Measurements from ENCODE around the gene NARF.

NARF gene

GRCh38 chr17:82479602-82480001 is 21.1 kb downstream of the NARF start:
- no peaks in the 10 kb centered on the region for H3K9me3 ChIP-seq (ENCODE audit: insufficient read depth, low read depth, low read length)
- WGBS, result 92% methylated on average over 5 of the region's 5 CpGs
- H3K36me3 ChIP-seq (ENCODE audit: insufficient read depth, low read length), result peaks cover 78% of the 10 kb centered on the region
- no peak overlapping the region for H3K9ac ChIP-seq (ENCODE audit: low read depth, low read length)
- H3K27me3 ChIP-seq (ENCODE audit: insufficient read depth, low read length), result no peaks in the 10 kb centered on the region
- H3K4me1 ChIP-seq (ENCODE audit: insufficient read depth, low read length), result no peaks in the 10 kb centered on the region
- no peak overlapping the region for H3K27ac ChIP-seq (ENCODE audit: low read depth, low read length)
- H3K4me3 ChIP-seq (ENCODE audit: low read length), result no peak overlapping the region

- Histone ChIP-seq H3K9ac (ENCODE audit: low read depth, low read length) (no peak overlapping the region), H3K36me3 (ENCODE audit: insufficient read depth, low read length) (peaks cover 78% of the 10 kb centered on the region), H3K4me1 (ENCODE audit: insufficient read depth, low read length) (no peaks in the 10 kb centered on the region), H3K27ac (ENCODE audit: low read depth, low read length) (no peak overlapping the region), H3K27me3 (ENCODE audit: insufficient read depth, low read length) (no peaks in the 10 kb centered on the region), H3K4me3 (ENCODE audit: low read length) (no peak overlapping the region), H3K9me3 (ENCODE audit: insufficient read depth, low read depth, low read length) (no peaks in the 10 kb centered on the region)
- WGBS, result 95% methylated on average over 9 of the region's 9 CpGs
These were observed 21.8 kb downstream of the NARF start for GRCh38 chr17:82480318-82480717.

DNA sequence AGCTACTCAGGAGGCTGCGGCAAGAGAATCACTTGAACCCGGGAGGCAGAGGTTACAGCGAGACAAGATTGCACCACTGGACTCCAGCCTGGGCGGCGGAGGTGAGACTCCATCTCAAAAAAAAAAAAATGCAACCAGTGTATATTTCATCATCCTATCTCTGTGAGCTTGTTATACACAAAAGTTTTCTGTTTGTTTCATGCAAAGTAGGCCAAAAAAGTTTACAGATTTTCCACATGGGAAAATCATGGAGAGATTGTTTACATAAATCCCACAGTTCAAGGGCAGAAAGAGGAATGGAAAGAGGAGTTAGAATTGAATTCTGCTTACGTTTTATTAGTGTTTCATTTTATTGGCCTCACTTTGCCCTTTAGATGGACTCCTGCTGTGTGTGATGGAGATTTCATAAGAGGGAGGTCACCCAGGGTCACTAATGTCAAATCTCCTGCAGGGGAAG is 24.7 kb downstream of the NARF start:
- no peak overlapping the region for H3K4me3 ChIP-seq (ENCODE audit: low read length)
- H3K4me1 ChIP-seq (ENCODE audit: insufficient read depth, low read length), result no peaks in the 10 kb centered on the region
- no peaks in the 10 kb centered on the region for H3K9me3 ChIP-seq (ENCODE audit: insufficient read depth, low read depth, low read length)
- no peaks in the 10 kb centered on the region for H3K27me3 ChIP-seq (ENCODE audit: insufficient read depth, low read length)
- H3K36me3 ChIP-seq (ENCODE audit: insufficient read depth, low read length), result peaks cover 89% of the 10 kb centered on the region
- H3K9ac ChIP-seq (ENCODE audit: low read depth, low read length), result no peak overlapping the region
- WGBS, result 98% methylated on average over 6 of the region's 6 CpGs
- no peak overlapping the region for H3K27ac ChIP-seq (ENCODE audit: low read depth, low read length)

DNA sequence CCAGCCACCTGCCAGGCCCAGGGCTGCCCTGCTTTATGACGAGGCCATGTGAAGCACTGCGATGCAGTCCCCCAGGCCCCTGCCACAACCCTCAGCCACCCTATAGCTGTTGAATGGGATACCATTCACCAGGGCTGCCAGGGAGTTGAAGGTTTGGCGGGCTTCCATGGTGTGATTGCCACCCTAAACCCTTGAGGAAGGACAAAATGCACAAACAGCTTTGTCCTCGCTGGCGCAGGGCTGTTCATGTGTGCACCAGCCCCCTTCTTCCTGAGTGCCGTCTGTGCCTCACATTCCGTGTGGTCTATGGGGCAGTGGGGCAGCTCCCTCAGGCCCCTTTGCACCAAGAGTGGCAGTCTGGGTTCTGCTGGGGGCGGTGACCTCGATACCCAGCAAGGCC is 25.3 kb downstream of the NARF start:
- no peaks in the 10 kb centered on the region for H3K9me3 ChIP-seq (ENCODE audit: insufficient read depth, low read depth, low read length)
- no peak overlapping the region for H3K27ac ChIP-seq (ENCODE audit: low read depth, low read length)
- no peaks in the 10 kb centered on the region for H3K4me1 ChIP-seq (ENCODE audit: insufficient read depth, low read length)
- H3K36me3 ChIP-seq (ENCODE audit: insufficient read depth, low read length), result peaks cover 88% of the 10 kb centered on the region
- no peak overlapping the region for H3K4me3 ChIP-seq (ENCODE audit: low read length)
- WGBS, result 94% methylated on average over 9 of the region's 9 CpGs
- no peak overlapping the region for H3K9ac ChIP-seq (ENCODE audit: low read depth, low read length)
- H3K27me3 ChIP-seq (ENCODE audit: insufficient read depth, low read length), result no peaks in the 10 kb centered on the region

DNA sequence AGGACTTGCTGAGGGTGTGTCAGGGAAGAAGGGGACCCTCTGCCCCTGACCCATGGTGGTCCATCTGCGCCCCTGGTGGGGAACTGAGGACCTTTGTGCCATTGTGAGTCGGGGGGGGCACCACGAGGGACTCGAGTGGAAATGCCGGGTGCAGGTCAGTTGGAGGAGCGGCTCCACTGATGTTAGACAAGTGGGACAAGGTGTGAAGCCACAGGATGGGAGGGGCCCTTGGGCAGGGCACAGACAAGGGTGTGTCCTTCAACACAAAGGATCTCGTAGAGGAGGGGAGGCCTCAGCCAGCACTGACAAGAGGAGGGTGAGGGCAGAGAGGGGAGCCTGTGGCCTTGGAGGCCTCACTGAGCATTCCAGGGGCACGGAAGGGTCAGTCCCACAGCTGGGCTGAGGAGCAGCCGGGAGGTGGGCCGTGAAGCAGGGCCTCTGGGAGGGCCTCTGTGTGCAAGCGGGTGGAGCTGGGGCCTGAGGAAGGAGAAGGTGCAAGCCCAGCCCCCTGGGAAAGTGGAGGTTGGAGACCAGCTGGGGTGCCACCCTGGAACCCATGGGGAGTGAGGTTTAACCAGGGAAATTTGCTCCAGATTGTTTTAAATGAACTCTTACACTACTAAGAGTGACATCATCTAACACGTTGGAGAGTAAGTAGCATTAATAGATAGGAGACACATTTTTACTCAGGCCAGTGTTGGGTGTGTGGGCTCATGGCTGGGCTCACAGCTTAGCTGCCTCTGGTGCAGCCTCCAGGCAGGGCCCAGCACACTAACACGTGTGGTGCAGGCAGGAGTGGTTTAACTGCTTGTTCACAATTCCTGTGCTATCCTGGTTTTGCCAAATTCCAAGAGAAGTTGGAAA is 27.9 kb downstream of the NARF start:
- 90% methylated on average over 13 of the region's 13 CpGs for WGBS
- no peaks in the 10 kb centered on the region for H3K27me3 ChIP-seq (ENCODE audit: insufficient read depth, low read length)
- H3K4me3 ChIP-seq (ENCODE audit: low read length), result no peak overlapping the region
- H3K9ac ChIP-seq (ENCODE audit: low read depth, low read length), result no peak overlapping the region
- H3K27ac ChIP-seq (ENCODE audit: low read depth, low read length), result no peak overlapping the region
- H3K4me1 ChIP-seq (ENCODE audit: insufficient read depth, low read length), result no peaks in the 10 kb centered on the region
- no peaks in the 10 kb centered on the region for H3K9me3 ChIP-seq (ENCODE audit: insufficient read depth, low read depth, low read length)
- H3K36me3 ChIP-seq (ENCODE audit: insufficient read depth, low read length), result peaks cover 69% of the 10 kb centered on the region

- Histone ChIP-seq H3K4me1 (ENCODE audit: insufficient read depth, low read length) (no peaks in the 10 kb centered on the region), H3K9ac (ENCODE audit: low read depth, low read length) (no peak overlapping the region), H3K27me3 (ENCODE audit: insufficient read depth, low read length) (no peaks in the 10 kb centered on the region), H3K27ac (ENCODE audit: low read depth, low read length) (no peak overlapping the region), H3K9me3 (ENCODE audit: insufficient read depth, low read depth, low read length) (no peaks in the 10 kb centered on the region), H3K4me3 (ENCODE audit: low read length) (no peak overlapping the region), H3K36me3 (ENCODE audit: insufficient read depth, low read length) (peaks cover 55% of the 10 kb centered on the region)
- 95% methylated on average over 14 of the region's 14 CpGs for WGBS
These were observed 29.4 kb downstream of the NARF start for GRCh38 chr17:82487910-82488309.

DNA sequence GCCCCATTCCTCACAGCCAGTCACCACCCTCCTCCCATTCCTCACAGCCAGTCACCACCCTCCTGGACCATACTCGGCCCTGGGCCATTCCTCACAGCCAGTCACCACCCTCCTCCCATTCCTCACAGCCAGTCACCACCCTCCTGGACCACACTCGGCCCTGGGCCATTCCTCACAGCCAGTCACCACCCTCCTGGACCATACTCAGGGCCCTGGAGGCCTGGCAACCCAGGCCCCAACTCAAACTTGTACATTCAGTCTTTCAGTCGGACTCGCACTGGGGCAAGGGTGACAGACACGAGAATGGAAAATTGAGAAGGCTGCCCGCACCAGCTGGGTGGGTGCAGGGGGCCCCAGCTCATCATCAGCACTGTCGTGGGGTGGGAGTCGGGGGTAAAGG is 30.6 kb downstream of the NARF start:
- no peaks in the 10 kb centered on the region for H3K27me3 ChIP-seq (ENCODE audit: insufficient read depth, low read length)
- H3K4me1 ChIP-seq (ENCODE audit: insufficient read depth, low read length), result no peaks in the 10 kb centered on the region
- H3K4me3 ChIP-seq (ENCODE audit: low read length), result no peak overlapping the region
- H3K27ac ChIP-seq (ENCODE audit: low read depth, low read length), result no peak overlapping the region
- WGBS, result 88% methylated on average over 8 of the region's 8 CpGs
- no peaks in the 10 kb centered on the region for H3K9me3 ChIP-seq (ENCODE audit: insufficient read depth, low read depth, low read length)
- H3K9ac ChIP-seq (ENCODE audit: low read depth, low read length), result no peak overlapping the region
- peaks cover 43% of the 10 kb centered on the region for H3K36me3 ChIP-seq (ENCODE audit: insufficient read depth, low read length)

DNA sequence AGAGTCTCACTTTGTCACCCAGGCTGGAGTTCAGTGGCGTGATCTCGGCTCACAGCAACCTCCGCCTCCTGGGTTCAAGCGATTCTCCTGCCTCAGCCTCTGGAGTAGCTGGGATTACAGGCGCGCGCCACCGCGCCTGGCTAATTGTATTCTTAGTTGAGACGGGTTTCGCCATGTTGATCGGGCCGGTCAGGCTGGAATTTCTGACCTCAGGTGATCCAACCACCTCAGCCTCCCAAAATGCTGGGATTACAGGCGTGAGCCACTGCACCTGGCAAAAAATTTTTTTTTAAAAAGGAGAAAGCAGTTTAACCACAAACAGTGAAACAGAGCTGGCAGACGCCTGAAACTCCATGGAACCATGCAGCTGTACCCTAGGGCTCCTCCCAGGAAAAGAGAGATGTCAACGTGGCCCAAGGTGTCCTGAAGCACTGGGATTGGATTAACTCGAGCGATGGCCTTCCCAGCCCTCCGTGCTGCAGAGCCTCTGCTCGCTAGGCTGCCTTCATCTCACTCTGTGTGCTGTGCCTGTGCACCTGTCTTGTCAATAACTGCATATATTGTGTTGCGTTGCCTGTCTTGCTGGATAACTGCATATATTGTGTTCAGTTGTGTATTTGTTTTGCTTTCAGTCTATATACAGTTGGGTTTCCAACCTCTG is 31.4 kb downstream of the NARF start:
- no peak overlapping the region for H3K27ac ChIP-seq (ENCODE audit: low read depth, low read length)
- H3K4me3 ChIP-seq (ENCODE audit: low read length), result no peak overlapping the region
- no peaks in the 10 kb centered on the region for H3K9me3 ChIP-seq (ENCODE audit: insufficient read depth, low read depth, low read length)
- WGBS, result 92% methylated on average over 21 of the region's 21 CpGs
- H3K36me3 ChIP-seq (ENCODE audit: insufficient read depth, low read length), result peaks cover 34% of the 10 kb centered on the region
- H3K9ac ChIP-seq (ENCODE audit: low read depth, low read length), result no peak overlapping the region
- no peaks in the 10 kb centered on the region for H3K4me1 ChIP-seq (ENCODE audit: insufficient read depth, low read length)
- H3K27me3 ChIP-seq (ENCODE audit: insufficient read depth, low read length), result no peaks in the 10 kb centered on the region

DNA sequence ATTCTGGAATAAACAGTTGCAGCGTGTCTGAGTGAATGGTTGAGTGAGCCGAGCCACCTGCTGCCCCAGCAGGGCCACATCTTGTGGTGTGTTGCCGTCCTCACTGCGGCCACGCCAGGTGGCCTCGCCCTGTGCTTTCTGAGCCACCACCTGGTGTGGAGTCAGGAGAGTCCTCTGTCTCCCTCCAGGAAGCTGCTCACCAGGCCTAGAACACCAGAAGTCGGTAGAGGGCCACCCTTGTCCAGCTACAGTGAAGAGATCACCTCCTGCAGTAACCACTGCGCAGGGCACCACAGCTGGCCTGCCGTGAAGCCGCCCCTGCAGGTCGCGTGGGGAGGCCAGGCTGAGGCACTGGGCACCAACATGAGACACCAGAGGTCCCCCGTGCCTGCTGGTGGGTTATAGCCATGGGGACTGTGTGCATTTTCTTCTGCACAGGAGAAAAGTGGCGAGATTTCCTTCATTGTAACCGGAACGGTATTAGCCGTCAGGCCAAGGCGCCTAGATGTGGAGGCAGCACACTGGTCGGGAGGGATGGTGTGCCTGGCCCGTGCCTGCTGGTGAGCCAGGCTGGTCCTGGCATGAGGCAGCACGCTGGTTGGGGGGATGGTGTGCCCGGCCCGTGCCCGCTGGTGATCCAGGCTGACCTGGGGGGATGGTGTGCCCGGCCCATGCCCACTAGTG is 32.1 kb downstream of the NARF start:
- Histone ChIP-seq H3K4me3 (ENCODE audit: low read length) (no peak overlapping the region), H3K4me1 (ENCODE audit: insufficient read depth, low read length) (no peaks in the 10 kb centered on the region), H3K9me3 (ENCODE audit: insufficient read depth, low read depth, low read length) (no peaks in the 10 kb centered on the region), H3K9ac (ENCODE audit: low read depth, low read length) (no peak overlapping the region), H3K36me3 (ENCODE audit: insufficient read depth, low read length) (peaks cover 29% of the 10 kb centered on the region), H3K27ac (ENCODE audit: low read depth, low read length) (no peak overlapping the region), H3K27me3 (ENCODE audit: insufficient read depth, low read length) (no peaks in the 10 kb centered on the region)
- 94% methylated on average over 25 of the region's 25 CpGs for WGBS

- Histone ChIP-seq H3K4me3 (ENCODE audit: low read length) (no peak overlapping the region), H3K27ac (ENCODE audit: low read depth, low read length) (no peak overlapping the region), H3K9me3 (ENCODE audit: insufficient read depth, low read depth, low read length) (no peaks in the 10 kb centered on the region), H3K4me1 (ENCODE audit: insufficient read depth, low read length) (no peaks in the 10 kb centered on the region), H3K9ac (ENCODE audit: low read depth, low read length) (no peak overlapping the region), H3K27me3 (ENCODE audit: insufficient read depth, low read length) (peaks cover 3% of the 10 kb centered on the region), H3K36me3 (ENCODE audit: insufficient read depth, low read length) (peaks cover 24% of the 10 kb centered on the region)
- WGBS, result 94% methylated on average over 10 of the region's 10 CpGs
These were observed 32.6 kb downstream of the NARF start for GRCh38 chr17:82491196-82491530.

DNA sequence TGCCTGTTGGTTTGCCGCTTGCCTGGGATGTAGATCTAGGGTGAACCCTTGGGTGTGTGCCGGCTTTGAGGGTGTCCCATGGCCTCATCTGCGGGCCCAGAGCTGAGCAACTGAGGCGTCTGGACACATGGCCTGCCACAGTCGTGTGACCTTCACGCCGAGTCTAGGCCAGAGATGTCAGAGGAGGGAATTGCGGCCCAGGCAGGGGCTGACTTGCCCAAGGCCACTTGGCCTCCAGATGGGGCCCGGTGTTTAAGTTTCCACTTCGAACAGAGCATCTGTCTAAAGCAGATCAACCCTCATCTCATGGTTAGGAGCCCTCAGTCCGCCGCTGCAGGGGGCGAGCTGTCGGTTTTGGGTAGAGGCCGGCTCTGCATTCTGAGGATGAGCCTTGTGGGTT is 33.0 kb downstream of the NARF start:
- Histone ChIP-seq H3K27me3 (ENCODE audit: insufficient read depth, low read length) (peaks cover 7% of the 10 kb centered on the region), H3K36me3 (ENCODE audit: insufficient read depth, low read length) (peaks cover 21% of the 10 kb centered on the region), H3K4me1 (ENCODE audit: insufficient read depth, low read length) (no peaks in the 10 kb centered on the region), H3K4me3 (ENCODE audit: low read length) (no peak overlapping the region), H3K9me3 (ENCODE audit: insufficient read depth, low read depth, low read length) (no peaks in the 10 kb centered on the region), H3K9ac (ENCODE audit: low read depth, low read length) (no peak overlapping the region), H3K27ac (ENCODE audit: low read depth, low read length) (no peak overlapping the region)
- WGBS, result 94% methylated on average over 15 of the region's 15 CpGs

All from HUES64 (cell line).